SK-N-SH treated with all-trans-retinoic acid at 6 μM for 48 hours (cell line): Measurements from ENCODE around the gene S100PBP.
"Not testable (repeated sequence)": the region's sequence is repeated elsewhere in the genome, so short reads cannot be mapped to it uniquely, and the experiment has no call there.

Experiments used
- ATAC-seq: fragments of 200-7000 bp; cut with Tn5 transposase; 3 replicates; pipeline ENCODE4 v1.9.1; 2020; ENCODE audit warnings: mild to moderate bottlenecking, moderate library complexity
- ARNTL ChIP-seq: fragments of 450-650 bp; formaldehyde crosslinking; IDR thresholded peaks from 2 replicates; pipeline ENCODE4 v1.5.0; 2020; ENCODE audit warnings: low read depth, mild to moderate bottlenecking, moderate library complexity, borderline replicate concordance
- BACH2 ChIP-seq: fragments of 250-450 bp; sonication (Bioruptor Pico); IDR thresholded peaks from 2 replicates; pipeline ENCODE4 v1.9.0; 2021; ENCODE audit warnings: mild to moderate bottlenecking, borderline replicate concordance
- CSDC2 ChIP-seq: fragments of 250-450 bp; sonication (Bioruptor Pico); IDR thresholded peaks from 2 replicates; pipeline ENCODE4 v1.5.0; 2020; ENCODE audit warnings: mild to moderate bottlenecking, moderate library complexity
- ESRRG ChIP-seq: fragments of 250-450 bp; sonication (Bioruptor Pico); IDR thresholded peaks from 2 replicates; pipeline ENCODE4 v1.6.1; 2021; ENCODE audit warnings: mild to moderate bottlenecking
- GLIS3 ChIP-seq: fragments of 250-450 bp; sonication (Bioruptor Pico); IDR thresholded peaks from 2 replicates; pipeline ENCODE4 v1.5.0; 2020; ENCODE audit warnings: mild to moderate bottlenecking, moderate library complexity
- ISL1 ChIP-seq: fragments of 250-450 bp; sonication (Bioruptor Pico); IDR thresholded peaks from 2 replicates; pipeline ENCODE4 v2.1.2; 2022; ENCODE audit warnings: mild to moderate bottlenecking, moderate library complexity
- OSR1 ChIP-seq: fragments of 250-450 bp; sonication (Bioruptor Pico); IDR thresholded peaks from 2 replicates; pipeline ENCODE4 v1.8.0; 2022; ENCODE audit warnings: moderate library complexity, mild to moderate bottlenecking, inconsistent platforms
- RARB ChIP-seq: fragments of 250-450 bp; sonication (Bioruptor Pico); IDR thresholded peaks from 2 replicates; pipeline ENCODE4 v1.8.0; 2021; ENCODE audit warnings: mild to moderate bottlenecking, moderate library complexity
- SNAI2 ChIP-seq: fragments of 250-450 bp; sonication (Bioruptor Pico); IDR thresholded peaks from 2 replicates; pipeline ENCODE4 v1.5.0; 2020; ENCODE audit warnings: mild to moderate bottlenecking, moderate library complexity
- TCF4 ChIP-seq: fragments of 250-450 bp; sonication (Bioruptor Pico); IDR thresholded peaks from 2 replicates; pipeline ENCODE4 v1.8.0; 2021; ENCODE audit warnings: mild to moderate bottlenecking, moderate library complexity, borderline replicate concordance
- TOX ChIP-seq: fragments of 250-450 bp; sonication (Bioruptor Pico); IDR thresholded peaks from 2 replicates; pipeline ENCODE4 v1.8.0; 2021; ENCODE audit warnings: mild to moderate bottlenecking, moderate library complexity, borderline replicate concordance
- ZC3H10 ChIP-seq: fragments of 250-450 bp; sonication (Bioruptor Pico); IDR thresholded peaks from 2 replicates; pipeline ENCODE4 v1.5.1; 2021; ENCODE audit warnings: mild to moderate bottlenecking, moderate library complexity
- ZFP3 ChIP-seq: fragments of 250-450 bp; sonication (Bioruptor Pico); IDR thresholded peaks from 2 replicates; pipeline ENCODE4 v1.5.0; 2020; ENCODE audit warnings: mild to moderate bottlenecking, moderate library complexity
- ZFP30 ChIP-seq: fragments of 450-650 bp; formaldehyde crosslinking; IDR thresholded peaks from 2 replicates; pipeline ENCODE4 v1.5.0; 2022; ENCODE audit warnings: mild to moderate bottlenecking, moderate library complexity
- ZNF565 ChIP-seq: fragments of 450-650 bp; formaldehyde crosslinking; conservative IDR thresholded peaks from 2 replicates; pipeline ENCODE4 v1.5.0; 2020; ENCODE audit warnings: low read depth, mild to moderate bottlenecking, moderate library complexity
- ZNF70 ChIP-seq: fragments of 450-650 bp; formaldehyde crosslinking; IDR thresholded peaks from 2 replicates; pipeline ENCODE4 v1.5.0; 2020; ENCODE audit warnings: mild to moderate bottlenecking, moderate library complexity
- ZNF8 ChIP-seq: fragments of 450-650 bp; formaldehyde crosslinking; IDR thresholded peaks from 2 replicates; pipeline ENCODE4 v1.5.0; 2020; ENCODE audit warnings: mild to moderate bottlenecking, moderate library complexity
- TF ChIP-seq, protein P1 (sequence below): fragments of 250-450 bp; sonication (Bioruptor Pico); IDR thresholded peaks from 2 replicates; pipeline ENCODE4 v1.5.0; 2020; ENCODE audit warnings: mild to moderate bottlenecking, moderate library complexity
- TF ChIP-seq, protein P2 (sequence below): fragments of 250-450 bp; sonication (Bioruptor Pico); IDR thresholded peaks from 2 replicates; pipeline ENCODE4 v1.8.0; 2020; ENCODE audit warnings: mild to moderate bottlenecking, moderate library complexity, borderline replicate concordance
- TF ChIP-seq, protein P3 (sequence below): fragments of 250-450 bp; sonication (Bioruptor Pico); IDR thresholded peaks from 2 replicates; pipeline ENCODE4 v1.8.0; 2021; ENCODE audit warnings: low read depth, mild to moderate bottlenecking, moderate library complexity, borderline replicate concordance
- TF ChIP-seq, protein P4 (sequence below): fragments of 250-450 bp; sonication (Bioruptor Pico); IDR thresholded peaks from 2 replicates; pipeline ENCODE4 v1.5.1; 2021; ENCODE audit warnings: mild to moderate bottlenecking, moderate library complexity
- TF ChIP-seq, protein P5 (sequence below): fragments of 250-450 bp; sonication (Bioruptor Pico); IDR thresholded peaks from 2 replicates; pipeline ENCODE4 v1.5.1; 2020; ENCODE audit warnings: low read depth, mild to moderate bottlenecking, moderate library complexity

The S100PBP gene

DNA sequence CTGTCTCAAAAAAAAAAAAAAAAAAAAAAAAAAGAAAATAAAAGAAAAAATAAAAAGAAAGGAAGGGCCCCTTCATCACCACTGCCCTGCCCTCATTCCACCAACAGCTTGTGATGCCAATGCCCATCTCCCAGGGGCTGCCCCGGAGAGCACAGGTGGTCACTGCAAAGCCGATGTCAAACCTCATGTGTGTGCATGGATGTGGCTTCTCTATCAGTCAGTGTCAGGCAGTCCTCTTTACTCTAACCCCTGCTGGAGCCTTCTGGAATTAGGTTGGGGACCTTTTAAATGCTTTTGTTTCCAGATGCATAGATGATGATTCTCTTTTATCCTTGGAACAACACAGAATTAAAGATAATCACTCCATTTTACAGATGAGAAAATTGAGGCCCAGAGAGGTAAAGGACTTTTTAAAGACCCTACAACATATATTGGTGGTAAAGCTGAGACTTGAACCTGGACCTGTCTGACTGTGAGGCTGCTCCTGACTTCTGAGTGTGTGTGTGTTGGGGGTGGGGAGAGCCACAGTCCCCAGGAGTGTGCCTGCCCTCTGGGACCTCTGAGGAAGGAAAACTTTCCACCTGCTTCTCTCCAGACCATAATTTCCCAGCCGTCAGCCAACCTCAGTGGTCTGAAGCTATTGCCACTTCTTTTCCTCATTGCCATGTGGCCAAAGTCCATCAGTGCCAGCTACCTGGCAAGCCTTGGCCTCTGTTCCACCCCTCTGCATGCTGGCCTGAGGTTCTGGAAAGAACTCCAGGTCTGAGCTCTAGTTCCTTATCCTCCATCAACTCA lies 86.7 kb downstream of the S100PBP start:
- ATAC-seq = no peak
- TF ChIP-seq, protein P1, sequence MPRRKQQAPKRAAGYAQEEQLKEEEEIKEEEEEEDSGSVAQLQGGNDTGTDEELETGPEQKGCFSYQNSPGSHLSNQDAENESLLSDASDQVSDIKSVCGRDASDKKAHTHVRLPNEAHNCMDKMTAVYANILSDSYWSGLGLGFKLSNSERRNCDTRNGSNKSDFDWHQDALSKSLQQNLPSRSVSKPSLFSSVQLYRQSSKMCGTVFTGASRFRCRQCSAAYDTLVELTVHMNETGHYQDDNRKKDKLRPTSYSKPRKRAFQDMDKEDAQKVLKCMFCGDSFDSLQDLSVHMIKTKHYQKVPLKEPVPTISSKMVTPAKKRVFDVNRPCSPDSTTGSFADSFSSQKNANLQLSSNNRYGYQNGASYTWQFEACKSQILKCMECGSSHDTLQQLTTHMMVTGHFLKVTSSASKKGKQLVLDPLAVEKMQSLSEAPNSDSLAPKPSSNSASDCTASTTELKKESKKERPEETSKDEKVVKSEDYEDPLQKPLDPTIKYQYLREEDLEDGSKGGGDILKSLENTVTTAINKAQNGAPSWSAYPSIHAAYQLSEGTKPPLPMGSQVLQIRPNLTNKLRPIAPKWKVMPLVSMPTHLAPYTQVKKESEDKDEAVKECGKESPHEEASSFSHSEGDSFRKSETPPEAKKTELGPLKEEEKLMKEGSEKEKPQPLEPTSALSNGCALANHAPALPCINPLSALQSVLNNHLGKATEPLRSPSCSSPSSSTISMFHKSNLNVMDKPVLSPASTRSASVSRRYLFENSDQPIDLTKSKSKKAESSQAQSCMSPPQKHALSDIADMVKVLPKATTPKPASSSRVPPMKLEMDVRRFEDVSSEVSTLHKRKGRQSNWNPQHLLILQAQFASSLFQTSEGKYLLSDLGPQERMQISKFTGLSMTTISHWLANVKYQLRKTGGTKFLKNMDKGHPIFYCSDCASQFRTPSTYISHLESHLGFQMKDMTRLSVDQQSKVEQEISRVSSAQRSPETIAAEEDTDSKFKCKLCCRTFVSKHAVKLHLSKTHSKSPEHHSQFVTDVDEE (CRISPR knock-in tag) = no peak
- TF ChIP-seq ZFP30 (CRISPR knock-in tag) (no peak), CSDC2 (CRISPR knock-in tag) (no peak), ZNF70 (no peak), ARNTL (CRISPR knock-in tag) (no peak), OSR1 (CRISPR knock-in tag) (no peak), RARB (no peak), ISL1 (CRISPR knock-in tag) (no peak), TOX (CRISPR knock-in tag) (no peak), BACH2 (no peak)
- TF ChIP-seq, protein P2, sequence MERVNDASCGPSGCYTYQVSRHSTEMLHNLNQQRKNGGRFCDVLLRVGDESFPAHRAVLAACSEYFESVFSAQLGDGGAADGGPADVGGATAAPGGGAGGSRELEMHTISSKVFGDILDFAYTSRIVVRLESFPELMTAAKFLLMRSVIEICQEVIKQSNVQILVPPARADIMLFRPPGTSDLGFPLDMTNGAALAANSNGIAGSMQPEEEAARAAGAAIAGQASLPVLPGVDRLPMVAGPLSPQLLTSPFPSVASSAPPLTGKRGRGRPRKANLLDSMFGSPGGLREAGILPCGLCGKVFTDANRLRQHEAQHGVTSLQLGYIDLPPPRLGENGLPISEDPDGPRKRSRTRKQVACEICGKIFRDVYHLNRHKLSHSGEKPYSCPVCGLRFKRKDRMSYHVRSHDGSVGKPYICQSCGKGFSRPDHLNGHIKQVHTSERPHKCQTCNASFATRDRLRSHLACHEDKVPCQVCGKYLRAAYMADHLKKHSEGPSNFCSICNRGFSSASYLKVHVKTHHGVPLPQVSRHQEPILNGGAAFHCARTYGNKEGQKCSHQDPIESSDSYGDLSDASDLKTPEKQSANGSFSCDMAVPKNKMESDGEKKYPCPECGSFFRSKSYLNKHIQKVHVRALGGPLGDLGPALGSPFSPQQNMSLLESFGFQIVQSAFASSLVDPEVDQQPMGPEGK (CRISPR knock-in tag) = no peak
- TF ChIP-seq, protein P3, sequence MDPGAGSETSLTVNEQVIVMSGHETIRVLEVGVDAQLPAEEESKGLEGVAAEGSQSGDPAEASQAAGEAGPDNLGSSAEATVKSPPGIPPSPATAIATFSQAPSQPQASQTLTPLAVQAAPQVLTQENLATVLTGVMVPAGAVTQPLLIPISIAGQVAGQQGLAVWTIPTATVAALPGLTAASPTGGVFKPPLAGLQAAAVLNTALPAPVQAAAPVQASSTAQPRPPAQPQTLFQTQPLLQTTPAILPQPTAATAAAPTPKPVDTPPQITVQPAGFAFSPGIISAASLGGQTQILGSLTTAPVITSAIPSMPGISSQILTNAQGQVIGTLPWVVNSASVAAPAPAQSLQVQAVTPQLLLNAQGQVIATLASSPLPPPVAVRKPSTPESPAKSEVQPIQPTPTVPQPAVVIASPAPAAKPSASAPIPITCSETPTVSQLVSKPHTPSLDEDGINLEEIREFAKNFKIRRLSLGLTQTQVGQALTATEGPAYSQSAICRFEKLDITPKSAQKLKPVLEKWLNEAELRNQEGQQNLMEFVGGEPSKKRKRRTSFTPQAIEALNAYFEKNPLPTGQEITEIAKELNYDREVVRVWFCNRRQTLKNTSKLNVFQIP = no peak

DNA sequence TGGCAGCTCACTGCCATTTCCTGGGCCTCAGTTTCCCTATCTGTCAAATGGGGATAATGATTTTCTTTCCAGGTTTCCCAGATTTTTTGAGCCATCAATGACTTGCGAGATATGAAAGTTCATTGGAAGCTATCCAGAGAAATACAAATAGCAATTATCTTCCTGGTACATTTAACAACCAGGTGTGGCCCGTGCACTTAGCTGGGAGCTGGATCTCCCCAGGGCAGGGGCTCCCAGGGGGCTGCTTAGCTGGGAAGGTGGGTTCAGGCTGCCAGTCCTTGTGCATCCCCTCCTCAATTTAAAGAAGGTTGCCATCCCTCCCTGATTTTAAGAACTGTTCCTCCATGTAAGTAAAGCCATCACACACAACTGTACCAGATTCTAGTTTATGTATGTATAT lies 87.3 kb downstream of the S100PBP start:
- TF ChIP-seq, protein P2 (CRISPR knock-in tag) = no peak
- no peak for TF ChIP-seq ESRRG (CRISPR knock-in tag)
- TF ChIP-seq ZNF565 (CRISPR knock-in tag) = no peak
- no peak for TF ChIP-seq BACH2
- no peak for TF ChIP-seq RARB
- no peak for TF ChIP-seq ZNF8 (CRISPR knock-in tag)
- TF ChIP-seq, protein P4, sequence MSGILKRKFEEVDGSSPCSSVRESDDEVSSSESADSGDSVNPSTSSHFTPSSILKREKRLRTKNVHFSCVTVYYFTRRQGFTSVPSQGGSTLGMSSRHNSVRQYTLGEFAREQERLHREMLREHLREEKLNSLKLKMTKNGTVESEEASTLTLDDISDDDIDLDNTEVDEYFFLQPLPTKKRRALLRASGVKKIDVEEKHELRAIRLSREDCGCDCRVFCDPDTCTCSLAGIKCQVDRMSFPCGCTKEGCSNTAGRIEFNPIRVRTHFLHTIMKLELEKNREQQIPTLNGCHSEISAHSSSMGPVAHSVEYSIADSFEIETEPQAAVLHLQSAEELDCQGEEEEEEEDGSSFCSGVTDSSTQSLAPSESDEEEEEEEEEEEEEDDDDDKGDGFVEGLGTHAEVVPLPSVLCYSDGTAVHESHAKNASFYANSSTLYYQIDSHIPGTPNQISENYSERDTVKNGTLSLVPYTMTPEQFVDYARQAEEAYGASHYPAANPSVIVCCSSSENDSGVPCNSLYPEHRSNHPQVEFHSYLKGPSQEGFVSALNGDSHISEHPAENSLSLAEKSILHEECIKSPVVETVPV (CRISPR knock-in tag) = no peak
- TF ChIP-seq, protein P1 (CRISPR knock-in tag) = no peak
- TF ChIP-seq TOX (CRISPR knock-in tag) = no peak
- no peak for TF ChIP-seq TCF4 (CRISPR knock-in tag)
- TF ChIP-seq, protein P5, sequence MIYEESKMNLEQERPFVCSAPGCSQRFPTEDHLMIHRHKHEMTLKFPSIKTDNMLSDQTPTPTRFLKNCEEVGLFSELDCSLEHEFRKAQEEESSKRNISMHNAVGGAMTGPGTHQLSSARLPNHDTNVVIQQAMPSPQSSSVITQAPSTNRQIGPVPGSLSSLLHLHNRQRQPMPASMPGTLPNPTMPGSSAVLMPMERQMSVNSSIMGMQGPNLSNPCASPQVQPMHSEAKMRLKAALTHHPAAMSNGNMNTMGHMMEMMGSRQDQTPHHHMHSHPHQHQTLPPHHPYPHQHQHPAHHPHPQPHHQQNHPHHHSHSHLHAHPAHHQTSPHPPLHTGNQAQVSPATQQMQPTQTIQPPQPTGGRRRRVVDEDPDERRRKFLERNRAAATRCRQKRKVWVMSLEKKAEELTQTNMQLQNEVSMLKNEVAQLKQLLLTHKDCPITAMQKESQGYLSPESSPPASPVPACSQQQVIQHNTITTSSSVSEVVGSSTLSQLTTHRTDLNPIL = no peak
- no peak for TF ChIP-seq ZC3H10 (CRISPR knock-in tag)
- no peak for TF ChIP-seq ZFP3
- no peak for TF ChIP-seq ZNF70
- TF ChIP-seq CSDC2 (CRISPR knock-in tag) = no peak
- no peak for TF ChIP-seq OSR1 (CRISPR knock-in tag)
- no peak for TF ChIP-seq GLIS3
- TF ChIP-seq SNAI2 (CRISPR knock-in tag) = no peak
- no peak for ATAC-seq

DNA sequence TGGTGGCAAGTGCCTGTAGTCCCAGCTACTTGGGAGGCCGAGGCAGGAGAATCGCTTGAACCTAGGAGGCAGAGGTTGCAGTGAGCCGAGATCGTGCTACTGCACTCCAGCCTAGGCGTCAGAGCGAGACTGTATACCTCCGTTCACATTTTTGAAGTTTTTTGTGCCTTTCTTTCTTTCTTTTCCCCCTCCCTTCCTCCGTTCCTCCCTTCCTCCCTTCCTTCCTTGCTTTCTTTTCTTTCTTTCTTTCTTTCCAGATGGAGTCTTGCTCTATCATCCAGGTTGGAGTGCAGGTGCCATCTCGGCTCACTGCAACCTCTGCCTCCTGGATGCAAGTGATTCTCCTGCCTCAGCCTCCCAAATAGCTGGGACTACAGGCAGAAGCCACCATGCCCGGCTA lies 88.1 kb downstream of the S100PBP start:
- not testable (repeated sequence) for ATAC-seq
